Body of pancreas (tissue), 4 donors: Measurements from ENCODE around the gene CAMK1D.

ENCODE experiments used
- CTCF ChIP-seq, 7 experiments: fragments of 450-650 bp in 4 of 7; fragments of 200-600 bp in 3 of 7; sonication (generic) in 3 of 7; IDR thresholded peaks; one replicate each; pipeline ENCODE4 v1.5.1; 2016 to 2019; ENCODE audit warnings: antibody characterized with exemption in 7 of 7
- POLR2A ChIP-seq, 3 donors: fragments of 450-650 bp; IDR thresholded peaks; one replicate each; pipeline ENCODE4 v1.6.1; 2016; ENCODE audit warnings: antibody characterized with exemption in 3 of 3, mild to moderate bottlenecking in 2 of 3

- TF ChIP-seq CTCF (IDR thresholded peaks at IDR 0.05) (no peak), POLR2A (IDR thresholded peaks at IDR 0.05) (no peak)
Measured at GRCh38 chr10:12799144-12799543, 449.8 kb downstream of the CAMK1D start.
